ENCODE data around the gene IDH3A.

- TF ChIP-seq CTCF (conservative IDR thresholded peaks at IDR 0.05 in 1 of 2, IDR thresholded peaks at IDR 0.05 in 1 of 2; ENCODE audit: extremely low read depth in 1 of 2, insufficient read depth in 1 of 2, low read depth in 1 of 2, low read length in 2 of 2) (no peak), EZH2 (IDR thresholded peaks at IDR 0.05; ENCODE audit: borderline replicate concordance, low read length) (no peak)
Observed at GRCh38 chr15:78149068-78149804, at the start of gene IDH3A.
